Nephron (organoid): ENCODE results near the gene RPTOR.

Experiments
- H3K27ac Mint-ChIP-seq, 3 experiments: 2 replicates each; pipeline ENCODE4 v1.8.0; 2020; ENCODE audit warnings: mixed read lengths in 3 of 3, mild to moderate bottlenecking in 2 of 3, moderate library complexity in 1 of 3
- H3K27me3 Mint-ChIP-seq: 2 replicates; pipeline ENCODE4 v1.8.0; 2021; ENCODE audit warnings: low read depth, mild to moderate bottlenecking, moderate library complexity, mixed read lengths
- H3K36me3 Mint-ChIP-seq: 2 replicates; pipeline ENCODE4 v1.8.0; 2020; ENCODE audit warnings: low read depth, mixed read lengths
- H3K4me1 Mint-ChIP-seq: 2 replicates; pipeline ENCODE4 v1.8.0; 2020; ENCODE audit warnings: mixed read lengths
- H3K4me3 Mint-ChIP-seq, 3 experiments: 2 replicates each; pipeline ENCODE4 v1.8.0; 2020; ENCODE audit warnings: mild to moderate bottlenecking in 3 of 3, mixed read lengths in 3 of 3, moderate library complexity in 2 of 3
- H3K9me3 Mint-ChIP-seq: 2 replicates; pipeline ENCODE4 v1.8.0; 2020; ENCODE audit warnings: mixed read lengths
- TF ChIP-seq, protein P1 (sequence below), 3 experiments: fragments of 200-600 bp; sonication (generic); IDR thresholded peaks; one replicate each; pipeline ENCODE4 v1.5.0; 2021; ENCODE audit warnings: antibody characterized with exemption in 3 of 3; ENCODE audit not compliant: unreplicated experiment in 3 of 3

The RPTOR gene

GRCh38 chr17:80881306-80881705 lies 336.7 kb downstream of the RPTOR start:
- H3K36me3 Mint-ChIP-seq: peaks cover 46% of the 10 kb centered on the region

DNA sequence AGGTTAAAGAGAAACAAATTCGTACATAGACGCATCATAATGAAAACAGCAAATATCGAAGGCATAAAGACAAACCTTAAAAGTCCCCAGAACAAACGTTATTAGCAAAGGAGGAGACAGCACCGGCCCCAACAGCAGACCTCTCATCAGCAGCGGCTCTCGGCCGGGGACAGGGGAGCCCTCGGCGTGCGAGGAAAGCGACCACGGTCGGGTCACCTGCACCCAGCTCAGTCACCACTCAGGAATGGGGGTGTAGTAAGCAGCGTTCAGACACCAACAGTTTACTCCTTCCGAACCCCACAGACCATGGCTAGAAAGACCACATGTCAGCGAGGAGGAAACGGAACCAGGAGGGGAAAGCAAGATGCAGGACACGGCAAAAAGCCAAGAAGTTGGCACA lies 337.7 kb downstream of the RPTOR start:
- TF ChIP-seq, protein P1, sequence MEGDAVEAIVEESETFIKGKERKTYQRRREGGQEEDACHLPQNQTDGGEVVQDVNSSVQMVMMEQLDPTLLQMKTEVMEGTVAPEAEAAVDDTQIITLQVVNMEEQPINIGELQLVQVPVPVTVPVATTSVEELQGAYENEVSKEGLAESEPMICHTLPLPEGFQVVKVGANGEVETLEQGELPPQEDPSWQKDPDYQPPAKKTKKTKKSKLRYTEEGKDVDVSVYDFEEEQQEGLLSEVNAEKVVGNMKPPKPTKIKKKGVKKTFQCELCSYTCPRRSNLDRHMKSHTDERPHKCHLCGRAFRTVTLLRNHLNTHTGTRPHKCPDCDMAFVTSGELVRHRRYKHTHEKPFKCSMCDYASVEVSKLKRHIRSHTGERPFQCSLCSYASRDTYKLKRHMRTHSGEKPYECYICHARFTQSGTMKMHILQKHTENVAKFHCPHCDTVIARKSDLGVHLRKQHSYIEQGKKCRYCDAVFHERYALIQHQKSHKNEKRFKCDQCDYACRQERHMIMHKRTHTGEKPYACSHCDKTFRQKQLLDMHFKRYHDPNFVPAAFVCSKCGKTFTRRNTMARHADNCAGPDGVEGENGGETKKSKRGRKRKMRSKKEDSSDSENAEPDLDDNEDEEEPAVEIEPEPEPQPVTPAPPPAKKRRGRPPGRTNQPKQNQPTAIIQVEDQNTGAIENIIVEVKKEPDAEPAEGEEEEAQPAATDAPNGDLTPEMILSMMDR (IDR thresholded peaks at IDR 0.05; ENCODE audit: unreplicated experiment in 3 of 3): no peak
- Mint-ChIP-seq H3K27me3 (no peaks in the 10 kb centered on the region), H3K4me1 (peaks cover 49% of the 10 kb centered on the region), H3K36me3 (peaks cover 41% of the 10 kb centered on the region), H3K27ac (no peak overlapping the region), H3K9me3 (no peaks in the 10 kb centered on the region), H3K4me3 (no peak overlapping the region)

More at GRCh38 chr17:80881306-80881705, 336.7 kb downstream of the RPTOR start:
- Mint-ChIP-seq H3K27ac (no peak overlapping the region), H3K4me1 (peaks cover 51% of the 10 kb centered on the region), H3K27me3 (no peaks in the 10 kb centered on the region), H3K4me3 (no peak overlapping the region), H3K9me3 (no peaks in the 10 kb centered on the region)
- TF ChIP-seq, protein P1 (IDR thresholded peaks at IDR 0.05; ENCODE audit: unreplicated experiment in 3 of 3): no peak

GRCh38 chr17:80882926-80883685 lies 338.5 kb downstream of the RPTOR start:
- no peaks in the 10 kb centered on the region for H3K9me3 Mint-ChIP-seq
- TF ChIP-seq, protein P1 (IDR thresholded peaks at IDR 0.05; ENCODE audit: unreplicated experiment in 3 of 3): no peak
- H3K4me3 Mint-ChIP-seq: no peak overlapping the region
- H3K36me3 Mint-ChIP-seq: peaks cover 36% of the 10 kb centered on the region
- peaks cover 41% of the 10 kb centered on the region for H3K4me1 Mint-ChIP-seq
- H3K27ac Mint-ChIP-seq: no peak overlapping the region
- H3K27me3 Mint-ChIP-seq: no peaks in the 10 kb centered on the region

DNA sequence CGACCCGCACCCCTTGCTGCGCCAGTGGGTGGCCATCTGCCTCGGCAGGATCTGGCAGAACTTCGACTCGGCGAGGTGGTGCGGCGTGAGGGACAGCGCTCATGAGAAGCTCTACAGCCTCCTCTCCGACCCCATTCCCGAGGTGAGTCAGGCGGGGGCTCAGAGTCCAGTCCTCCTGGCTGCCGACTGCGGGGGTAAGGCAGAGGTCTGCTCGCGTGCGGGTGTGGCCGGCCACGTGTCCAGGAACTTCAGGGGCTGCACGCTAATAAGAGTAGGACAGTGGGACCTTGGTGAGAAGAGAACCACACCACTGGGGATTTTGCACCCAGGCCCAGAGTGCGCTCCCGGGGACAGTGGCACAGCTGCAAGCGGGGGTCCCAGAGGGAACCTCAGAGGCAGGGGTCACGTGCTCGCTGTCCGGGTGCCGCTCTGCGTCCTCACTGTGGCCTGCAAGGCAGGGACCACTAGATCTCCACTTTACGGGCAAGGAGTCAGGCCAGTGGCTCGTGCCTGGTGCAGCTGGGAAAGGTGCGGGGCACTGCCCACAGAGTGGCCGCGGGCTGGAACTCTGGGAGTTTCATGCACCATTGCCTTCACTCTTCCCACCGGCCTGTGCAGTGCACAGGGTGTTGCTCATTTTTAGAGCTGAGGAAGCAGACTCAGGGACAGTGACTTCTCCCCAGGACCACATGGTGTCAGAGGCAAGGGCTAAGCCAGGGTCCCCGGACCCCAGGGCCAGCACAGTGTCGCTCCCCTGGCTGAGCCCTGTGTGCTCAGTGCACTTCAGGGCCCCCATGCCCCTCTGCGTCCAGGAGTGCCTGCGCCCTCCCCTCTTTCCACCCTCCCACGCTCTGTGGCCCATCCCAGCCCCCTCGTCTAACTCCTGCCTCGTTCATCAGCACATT lies 339.4 kb downstream of the RPTOR start:
- peaks cover 42% of the 10 kb centered on the region for H3K4me1 Mint-ChIP-seq
- TF ChIP-seq, protein P1 (IDR thresholded peaks at IDR 0.05; ENCODE audit: unreplicated experiment in 3 of 3): no peak
- H3K9me3 Mint-ChIP-seq: no peaks in the 10 kb centered on the region
- no peak overlapping the region for H3K4me3 Mint-ChIP-seq
- no peak overlapping the region for H3K27ac Mint-ChIP-seq
- no peaks in the 10 kb centered on the region for H3K27me3 Mint-ChIP-seq
- H3K36me3 Mint-ChIP-seq: peaks cover 41% of the 10 kb centered on the region

- H3K27ac Mint-ChIP-seq: no peak overlapping the region
- H3K4me1 Mint-ChIP-seq: peaks cover 41% of the 10 kb centered on the region
- peaks cover 43% of the 10 kb centered on the region for H3K36me3 Mint-ChIP-seq
- H3K27me3 Mint-ChIP-seq: no peaks in the 10 kb centered on the region
- TF ChIP-seq, protein P1 (IDR thresholded peaks at IDR 0.05; ENCODE audit: unreplicated experiment in 3 of 3): no peak
- no peak overlapping the region for H3K4me3 Mint-ChIP-seq
- no peaks in the 10 kb centered on the region for H3K9me3 Mint-ChIP-seq
Measured at GRCh38 chr17:80884811-80885210, 340.2 kb downstream of the RPTOR start.
